Sigmoid colon (tissue), 7 donors: ENCODE data around the gene INPP5E. TPM values are rescaled to one million over a fixed set of nuclear protein-coding genes. Genes with fewer than 3 reads are reported as not detected.

Experiments used
- DNase-seq: peaks from one replicate; pipeline ENCODE4 v3.0.0-alpha.2; 2019
- H3K27ac ChIP-seq, 4 donors: fragments of 200-600 bp; sonication (generic); one replicate each; pipeline ENCODE4 v1.5.1; 2016 to 2019; ENCODE audit warnings: mild to moderate bottlenecking in 1 of 4
- H3K27me3 ChIP-seq, 3 donors: fragments of 200-600 bp; sonication (generic); one replicate each; pipeline ENCODE4 v1.5.1; 2019; ENCODE audit warnings: mild to moderate bottlenecking in 1 of 3
- H3K36me3 ChIP-seq, 4 donors: fragments of 200-600 bp; sonication (generic); one replicate each; pipeline ENCODE4 v1.5.1; 2016 to 2019
- H3K4me1 ChIP-seq, 4 donors: fragments of 200-600 bp; sonication (generic); one replicate each; pipeline ENCODE4 v1.5.1; 2017 to 2019
- H3K4me3 ChIP-seq, 4 donors: fragments of 200-600 bp; sonication (generic); one replicate each; pipeline ENCODE4 v1.5.1; 2017 to 2019; ENCODE audit warnings: mild to moderate bottlenecking in 2 of 4, moderate library complexity in 1 of 4
- H3K9me3 ChIP-seq, 4 donors: fragments of 200-600 bp in 3 of 4; sonication (generic) in 3 of 4; one replicate each; pipeline versions ENCODE4 v1.5.1 to v1.6.1; 2013 to 2019
- CTCF ChIP-seq, 4 experiments: fragments of 450-650 bp in 3 of 4; fragments of 200-600 bp in 1 of 4; IDR thresholded peaks; one replicate each; pipeline ENCODE4 v1.5.1; 2016 to 2019; ENCODE audit warnings: antibody characterized with exemption in 4 of 4, mild to moderate bottlenecking in 3 of 4, moderate library complexity in 2 of 4
- EP300 ChIP-seq, 4 donors: sonication (generic); formaldehyde crosslinking; IDR thresholded peaks; one replicate each; pipeline ENCODE4 v1.6.1; 2017; ENCODE audit warnings: antibody characterized with exemption in 4 of 4
- POLR2A ChIP-seq, 2 donors: fragments of 450-650 bp; IDR thresholded peaks; one replicate each; pipeline ENCODE4 v1.6.1; 2016; ENCODE audit warnings: antibody characterized with exemption in 2 of 2, mild to moderate bottlenecking in 2 of 2, moderate library complexity in 2 of 2
- POLR2AphosphoS5 ChIP-seq, 4 donors: sonication (generic); formaldehyde crosslinking; IDR thresholded peaks; one replicate each; pipeline ENCODE4 v1.6.1; 2017; ENCODE audit warnings: antibody characterized with exemption in 4 of 4
- WGBS, 2 donors: extraction: QIAGEN DNeasy Blood & Tissue Kit; methylation state at CpG; one replicate each; pipeline ENCODE4 v1.1.7; 2013; 5-methylcytosine and 5-hydroxymethylcytosine counted together
- intact Hi-C: fragments of 100-400 bp; cut with DNase I; formaldehyde crosslinking; loops from one replicate; pipeline ENCODE4 v1.15.1; 2023
- polyA plus RNA-seq, 3 donors: library from polyadenylated mRNA; stranded (reverse); fragments of 200-250 nt; gene quantifications; one replicate each; pipeline ENCODE4 v1.2.3, GENCODE V29; 2013
- total RNA-seq, 4 donors: library from RNA; depleted of rRNA; stranded (reverse); fragments of >200 nt; gene quantifications; one replicate each; pipeline ENCODE4 v1.1.0, GENCODE V29; 2016
- donor health status: healthy with polysubstance abuse.
- donor health status: Bipolar disorder and iron deficiency.
- donor health status: healthy.

The INPP5E gene
- total and polyA plus RNA-seq, 7 donors: 1.8 to 12.2 (median 5.6) TPM

DNA sequence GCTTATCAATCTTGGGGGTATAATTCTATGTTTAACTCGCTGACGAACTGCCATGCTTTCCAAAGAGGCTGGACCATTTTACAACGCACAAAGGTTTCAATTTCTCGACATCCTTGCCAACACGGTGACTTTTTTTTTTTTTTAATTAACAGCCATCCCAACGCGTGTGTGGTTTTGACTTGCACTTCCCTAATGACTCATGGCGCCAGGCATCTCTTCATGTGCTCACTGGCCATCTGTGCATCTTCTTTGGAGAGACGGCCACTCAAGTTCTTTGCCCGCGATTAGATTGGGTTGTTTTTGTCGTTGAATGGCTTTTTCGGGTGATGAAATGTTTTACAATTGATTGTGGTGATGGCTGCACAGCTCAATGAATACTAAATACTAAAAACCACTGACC is 53.6 kb downstream of the INPP5E start:
- intact Hi-C loops: no loop called here
- 86 to 87% methylated on average over 13 of the region's 13 CpGs for WGBS, 2 donors
- no peak for DNase-seq
- Histone ChIP-seq H3K9me3 (no peaks in the 10 kb centered on the region), H3K27me3 (no peaks in the 10 kb centered on the region), H3K27ac (no peak overlapping the region), H3K4me3 (no peak overlapping the region), H3K4me1 (no peaks in the 10 kb centered on the region), H3K36me3 (peaks cover 22 to 84% (median 42%) of the 10 kb centered on the region in 4 donors)
- TF ChIP-seq EP300 (IDR thresholded peaks at IDR 0.05) (no peak), CTCF (IDR thresholded peaks at IDR 0.05) (no peak), POLR2A (IDR thresholded peaks at IDR 0.05) (no peak), POLR2AphosphoS5 (IDR thresholded peaks at IDR 0.05) (no peak)

DNA sequence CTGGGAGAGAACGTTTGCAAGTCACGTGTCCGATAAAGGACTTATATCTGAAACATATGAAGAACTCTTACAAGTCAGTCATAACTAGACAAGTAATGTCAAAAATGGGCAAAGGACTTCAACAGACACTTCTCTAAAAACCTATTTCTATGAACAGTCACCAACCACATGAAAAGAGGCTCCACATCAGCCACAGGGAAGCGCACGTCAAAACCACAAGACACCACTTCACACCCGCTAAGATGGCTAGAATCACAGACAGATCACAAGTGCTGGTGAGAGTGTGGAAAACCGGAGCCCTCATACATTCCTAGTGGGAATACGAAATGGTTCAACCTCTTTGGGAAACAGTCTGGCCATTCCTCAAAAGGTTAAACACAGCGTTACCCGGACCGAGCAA is 54.6 kb downstream of the INPP5E start:
- WGBS, 2 donors: 75 to 90% methylated on average over 11 of the region's 11 CpGs
- H3K36me3 ChIP-seq: peaks cover 22 to 90% (median 43%) of the 10 kb centered on the region in 4 donors
- no peaks in the 10 kb centered on the region for H3K4me1 ChIP-seq
- no peak overlapping the region for H3K4me3 ChIP-seq
- no peaks in the 10 kb centered on the region for H3K9me3 ChIP-seq
- DNase-seq: no peak
- no peaks in the 10 kb centered on the region for H3K27me3 ChIP-seq
- intact Hi-C loops: no loop called here
- TF ChIP-seq EP300 (IDR thresholded peaks at IDR 0.05) (no peak), CTCF (IDR thresholded peaks at IDR 0.05) (no peak), POLR2AphosphoS5 (IDR thresholded peaks at IDR 0.05) (no peak), POLR2A (IDR thresholded peaks at IDR 0.05) (no peak)
- H3K27ac ChIP-seq: no peak overlapping the region

DNA sequence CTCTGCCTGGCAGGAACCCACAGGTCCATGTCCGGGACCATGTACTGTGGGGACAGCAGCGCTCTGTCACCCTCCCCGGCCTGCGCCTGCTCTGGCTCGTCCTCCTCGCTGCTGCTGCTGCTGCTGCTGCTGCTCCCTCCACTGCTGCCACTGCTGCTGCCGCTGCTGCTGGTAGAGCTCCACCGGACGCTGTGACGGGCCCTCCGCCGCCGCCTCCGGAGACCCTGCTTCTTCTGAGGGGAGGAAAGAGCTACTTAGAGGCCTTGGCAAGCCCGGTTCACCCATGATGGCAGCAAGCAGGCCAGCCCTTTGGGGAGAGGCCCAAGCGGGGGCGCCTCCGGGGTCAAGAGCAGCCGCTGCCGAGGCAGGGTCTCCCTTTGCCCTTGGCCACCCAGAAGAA is 56.2 kb downstream of the INPP5E start:
- Histone ChIP-seq H3K27ac (no peak overlapping the region), H3K27me3 (no peaks in the 10 kb centered on the region), H3K36me3 (peaks cover 20 to 90% (median 39%) of the 10 kb centered on the region in 4 donors), H3K4me1 (no peaks in the 10 kb centered on the region), H3K4me3 (no peak overlapping the region), H3K9me3 (no peaks in the 10 kb centered on the region)
- no peak for DNase-seq
- intact Hi-C loops: no loop called here
- 97 to 98% methylated on average over 20 of the region's 20 CpGs for WGBS, 2 donors
- TF ChIP-seq POLR2AphosphoS5 (IDR thresholded peaks at IDR 0.05) (no peak), EP300 (IDR thresholded peaks at IDR 0.05) (no peak), CTCF (IDR thresholded peaks at IDR 0.05) (no peak), POLR2A (IDR thresholded peaks at IDR 0.05) (no peak)

GRCh38 chr9:136381966-136382513 is 57.6 kb downstream of the INPP5E start:
- no peak overlapping the region for H3K27ac ChIP-seq
- H3K27me3 ChIP-seq: no peaks in the 10 kb centered on the region
- H3K9me3 ChIP-seq: no peaks in the 10 kb centered on the region
- no peak for DNase-seq
- TF ChIP-seq EP300 (IDR thresholded peaks at IDR 0.05) (no peak), CTCF (IDR thresholded peaks at IDR 0.05) (no peak), POLR2A (IDR thresholded peaks at IDR 0.05) (no peak), POLR2AphosphoS5 (IDR thresholded peaks at IDR 0.05) (no peak)
- WGBS, 2 donors: 91 to 95% methylated on average over 25 of the region's 25 CpGs
- peaks cover 7 to 79% (median 30%) of the 10 kb centered on the region in 4 donors for H3K36me3 ChIP-seq
- H3K4me3 ChIP-seq: no peak overlapping the region
- H3K4me1 ChIP-seq: no peaks in the 10 kb centered on the region
- intact Hi-C loops: no loop called here

- 88 to 92% methylated on average over 9 of the region's 9 CpGs for WGBS, 2 donors
- no peaks in the 10 kb centered on the region for H3K9me3 ChIP-seq
- H3K36me3 ChIP-seq: peaks cover 7 to 72% (median 28%) of the 10 kb centered on the region in 4 donors
- TF ChIP-seq POLR2AphosphoS5 (IDR thresholded peaks at IDR 0.05) (no peak), POLR2A (IDR thresholded peaks at IDR 0.05) (no peak), EP300 (IDR thresholded peaks at IDR 0.05) (no peak), CTCF (IDR thresholded peaks at IDR 0.05) (no peak)
- no peak for DNase-seq
- no peaks in the 10 kb centered on the region for H3K27me3 ChIP-seq
- no peak overlapping the region for H3K4me3 ChIP-seq
- intact Hi-C loops: no loop called here
- H3K4me1 ChIP-seq: no peaks in the 10 kb centered on the region
- no peak overlapping the region for H3K27ac ChIP-seq
Observed at GRCh38 chr9:136381311-136381710, 58.3 kb downstream of the INPP5E start.
